NCI-H146 treated with DMSO at 0.1 percent for 48 hours (cell line): ENCODE measurements around the gene PRRT4.
A peak's percentile ranks its signal among the peaks of the same experiment; 100 is the strongest.

Experiments
- DNase-seq: peaks from one replicate; lab custom pipeline; 2025; ENCODE audit not compliant: unreplicated experiment; lab: John Stamatoyannopoulos, UW

The PRRT4 gene

DNA sequence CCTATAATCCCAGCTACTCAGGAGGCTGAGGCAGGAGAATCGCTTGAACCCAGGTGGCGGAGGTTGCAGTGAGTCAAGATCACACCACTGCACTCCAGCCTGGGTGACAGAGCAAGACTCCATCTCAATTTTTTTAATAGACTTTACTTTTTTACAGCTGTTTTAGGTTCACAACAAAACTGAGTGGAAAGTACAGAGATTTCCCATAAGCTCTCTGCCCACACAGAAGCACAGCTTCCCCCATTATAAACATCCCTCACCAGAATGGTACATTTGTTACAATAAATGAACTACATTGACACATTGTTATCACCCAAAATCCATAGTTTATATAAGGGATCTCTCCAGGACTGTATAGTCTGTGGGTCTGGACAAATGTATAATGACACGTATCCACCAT is 14.6 kb upstream of the PRRT4 start:
- DNase-seq, result no peak

- DNase-seq, result no peak
These were observed 12.6 kb upstream of the PRRT4 start for GRCh38 chr7:128374041-128374440.

DNA sequence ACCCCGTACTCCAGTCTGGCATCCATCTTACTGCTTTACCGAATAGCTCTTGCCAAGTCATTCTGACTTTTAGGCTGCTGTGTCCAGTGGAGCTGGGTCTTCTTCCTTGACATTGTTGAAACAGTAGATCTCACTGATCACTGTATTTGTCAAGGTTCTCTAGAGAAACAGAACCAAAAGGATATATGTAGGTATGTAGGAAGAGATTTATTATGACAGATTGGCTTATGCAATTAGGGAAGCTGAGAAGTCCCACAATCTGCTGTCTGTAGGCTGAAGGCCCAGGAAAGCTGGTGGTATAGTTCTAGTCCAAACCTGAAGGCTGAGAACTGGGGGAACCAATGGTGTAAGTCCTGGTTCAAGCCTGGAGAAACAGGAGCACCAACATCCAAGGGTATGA is 12.1 kb upstream of the PRRT4 start:
- no peak for DNase-seq

DNA sequence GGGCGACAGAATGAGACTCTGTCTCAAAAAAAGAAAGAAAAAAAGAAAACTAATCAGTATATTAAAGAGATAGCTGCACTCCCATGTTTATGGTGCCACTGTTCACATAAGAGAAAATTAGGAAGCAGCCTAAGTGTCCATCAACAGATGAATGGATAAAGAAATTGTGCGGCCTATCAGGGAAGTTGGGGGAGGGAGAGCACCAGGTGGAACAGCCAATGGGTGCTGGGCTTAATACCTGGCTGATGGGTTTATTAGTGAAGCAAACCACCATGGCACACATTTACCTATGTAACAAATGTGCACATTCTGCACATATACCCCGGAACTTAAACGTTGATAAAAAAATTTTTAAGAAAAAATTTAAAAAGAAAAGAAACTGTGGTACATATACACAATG is 9.0 kb upstream of the PRRT4 start:
- no peak for DNase-seq

GRCh38 chr7:128366986-128367385 is 5.5 kb upstream of the PRRT4 start:
- no peak for DNase-seq

- no peak for DNase-seq
These were observed 4.8 kb upstream of the PRRT4 start for GRCh38 chr7:128366300-128366699.

GRCh38 chr7:128365432-128365831 is 3.9 kb upstream of the PRRT4 start:
- DNase-seq, result no peak

- DNase-seq, result no peak
These were observed 2.8 kb upstream of the PRRT4 start for GRCh38 chr7:128364166-128364870.

GRCh38 chr7:128363261-128363721 is 1.8 kb upstream of the PRRT4 start:
- no peak for DNase-seq

- DNase-seq, result no peak
These were observed 1.2 kb upstream of the PRRT4 start for GRCh38 chr7:128362670-128363069.

- no peak for DNase-seq
These were observed 1.2 kb downstream of the PRRT4 start for GRCh38 chr7:128360359-128360678.

DNA sequence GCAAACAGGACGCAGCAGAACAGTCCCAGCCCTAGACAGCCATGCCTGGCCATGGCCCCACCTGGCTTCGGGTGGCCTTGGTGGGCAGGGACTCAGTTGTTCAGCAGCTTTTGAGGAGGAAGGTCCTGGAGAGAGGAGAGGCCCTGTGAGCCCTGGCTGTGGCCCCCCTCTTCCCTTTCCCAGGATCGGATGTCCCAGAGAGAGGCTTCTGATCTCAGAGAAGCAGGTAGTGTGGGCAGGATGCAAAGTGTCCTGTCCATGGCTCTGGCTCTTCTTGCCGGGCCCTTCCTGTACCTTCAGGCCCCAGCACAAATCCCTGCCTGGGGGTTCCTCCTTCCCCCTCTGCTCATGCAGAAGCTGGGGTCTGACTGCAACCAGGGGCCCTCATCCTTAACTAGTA is 1.6 kb downstream of the PRRT4 start:
- DNase-seq, result no peak

DNA sequence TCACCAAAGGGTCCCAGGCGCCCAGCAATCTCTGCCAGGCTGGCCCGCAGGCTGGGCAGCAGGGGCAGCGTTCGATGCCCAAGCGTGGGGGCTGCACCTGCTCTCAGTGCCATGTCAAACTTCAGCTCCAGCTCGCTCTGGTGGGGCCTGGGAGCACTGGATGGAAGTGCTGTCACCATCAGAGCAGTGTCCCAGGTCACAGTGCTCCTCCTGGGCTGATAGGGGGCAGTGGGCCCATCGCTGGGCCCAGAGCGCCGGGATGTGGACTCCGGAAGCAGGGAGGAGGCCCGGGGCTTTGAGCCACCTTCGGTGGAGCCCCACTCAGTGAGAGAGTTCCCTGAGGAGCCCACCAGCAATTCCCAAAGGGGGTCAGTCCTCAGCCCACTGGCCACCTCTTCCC is 2.2 kb downstream of the PRRT4 start:
- no peak for DNase-seq

GRCh38 chr7:128358233-128358632 is 3.3 kb downstream of the PRRT4 start:
- DNase-seq, result no peak

DNA sequence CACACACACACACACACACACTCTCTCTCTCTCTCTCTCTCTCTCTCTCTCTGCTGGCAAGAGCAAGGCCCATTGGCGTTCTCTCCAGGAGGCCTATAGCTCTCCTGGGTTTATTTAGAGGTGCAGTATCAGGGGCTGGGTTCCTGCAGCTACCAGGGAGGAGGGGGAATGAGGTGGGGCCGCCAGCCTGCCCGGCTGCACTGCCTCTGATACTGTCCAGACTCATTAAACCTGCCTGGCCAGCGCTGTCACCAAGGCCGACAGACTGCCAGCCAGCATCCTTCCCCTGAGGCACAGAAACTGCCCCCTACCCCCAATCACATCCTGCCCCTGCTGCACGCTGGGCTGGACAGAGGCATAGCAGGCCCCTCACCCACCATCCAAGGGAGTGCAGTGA is 4.3 kb downstream of the PRRT4 start:
- no peak for DNase-seq

- no peak for DNase-seq
These were observed 4.8 kb downstream of the PRRT4 start for GRCh38 chr7:128356546-128357216.

- no peak for DNase-seq
These were observed 7.9 kb downstream of the PRRT4 start for GRCh38 chr7:128353610-128354009.

GRCh38 chr7:128353189-128353588 is 8.3 kb downstream of the PRRT4 start:
- DNase-seq, result no peak

DNA sequence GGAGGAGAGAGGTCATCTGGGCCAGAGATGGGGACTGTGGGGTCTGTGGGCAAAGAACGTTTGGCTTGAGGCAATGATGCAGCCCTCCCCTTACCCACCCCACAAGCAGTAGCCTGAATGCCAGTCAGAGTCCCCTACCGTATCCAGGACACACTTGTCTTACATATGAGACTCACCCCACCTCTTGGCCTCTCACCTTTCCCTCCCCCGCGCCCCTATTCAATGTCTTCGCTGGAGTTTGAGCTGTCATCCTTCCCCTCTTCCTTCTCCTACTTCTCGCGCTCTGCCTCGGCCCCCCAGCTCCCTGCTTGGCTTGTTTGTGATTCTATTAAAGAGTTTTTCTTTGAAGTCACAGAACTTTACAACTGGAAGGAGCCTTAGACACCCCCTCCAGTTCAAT is 8.9 kb downstream of the PRRT4 start:
- no peak for DNase-seq

- peak; percentile 22 for DNase-seq
These were observed 9.3 kb downstream of the PRRT4 start for GRCh38 chr7:128352153-128352537.

DNA sequence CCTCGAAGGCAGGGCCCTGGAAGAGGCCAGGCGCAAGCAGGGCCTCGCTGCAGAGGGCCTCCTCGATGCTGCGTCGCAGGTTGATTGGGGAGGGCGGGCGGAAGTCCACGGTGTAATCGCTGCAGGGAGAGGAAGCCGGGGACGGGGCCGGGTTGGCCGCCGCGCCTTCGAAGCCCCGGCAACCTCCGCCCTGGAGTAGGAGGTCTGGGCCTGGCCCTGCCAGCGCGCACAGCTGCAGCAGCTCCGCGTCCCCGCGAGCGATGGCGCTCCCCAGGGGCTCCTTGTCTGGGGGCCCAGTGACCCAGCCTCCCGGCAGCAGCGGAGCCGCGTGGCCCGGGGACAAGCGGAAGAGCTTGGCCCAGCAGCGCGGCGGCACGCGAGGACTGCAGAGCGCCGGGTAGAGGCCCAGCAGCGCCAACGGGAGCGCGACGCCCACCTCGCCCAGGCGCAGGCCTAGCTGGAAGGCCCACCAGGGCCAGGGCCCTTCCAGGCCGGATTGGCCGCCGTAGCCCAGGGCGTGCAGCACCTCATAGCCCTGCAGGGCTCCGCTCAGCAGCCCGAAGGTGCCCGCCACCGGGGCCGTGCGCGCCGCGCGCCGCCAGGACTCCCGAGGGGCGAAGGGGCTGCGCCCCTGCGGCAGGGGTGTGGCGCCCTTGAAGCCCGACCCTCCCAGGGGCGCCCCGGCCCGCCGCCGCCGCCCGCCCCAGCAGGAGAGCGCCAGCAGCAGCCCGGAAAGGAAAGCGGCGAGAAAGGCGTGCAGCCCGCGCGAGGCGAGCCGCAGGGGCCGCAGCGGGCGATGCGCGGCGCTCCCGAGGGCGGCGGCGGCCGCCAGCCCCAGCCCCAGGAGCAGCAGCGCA is 10.0 kb downstream of the PRRT4 start:
- DNase-seq, result no peak

DNA sequence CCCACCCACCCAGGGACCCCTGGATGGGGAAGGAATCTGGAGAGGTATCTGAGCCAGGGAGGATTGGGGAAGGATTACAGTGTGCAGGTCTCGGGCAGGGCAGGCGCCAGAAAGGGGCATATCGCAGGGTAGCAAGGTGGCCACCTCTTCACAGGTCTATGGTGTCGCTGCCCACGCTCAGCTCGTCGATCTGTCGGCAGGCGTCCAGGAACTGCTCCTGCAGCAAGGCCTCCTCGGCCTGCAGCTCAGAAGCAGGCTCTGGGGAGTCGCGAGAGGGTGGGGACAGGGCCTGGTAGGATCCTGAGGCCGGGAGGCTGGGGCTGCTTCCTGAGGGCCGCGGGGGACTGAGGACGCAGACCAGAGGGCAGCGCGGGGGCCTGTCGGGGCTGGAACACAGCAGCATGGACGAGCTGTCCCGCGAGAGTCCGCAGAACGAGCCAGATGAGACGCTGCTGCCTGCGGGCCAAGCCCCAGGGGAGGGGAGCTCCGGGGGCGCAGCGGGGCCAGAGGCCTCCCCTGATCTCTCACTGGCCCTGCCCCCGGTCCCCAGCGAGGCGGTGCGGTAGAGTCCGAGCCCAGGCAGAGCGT is 10.7 kb downstream of the PRRT4 start:
- DNase-seq, result no peak
